Astrocyte (in vitro differentiated cells and primary cell): ENCODE results near the gene FGFRL1. TPM values are rescaled to one million over a fixed set of nuclear protein-coding genes. Genes with fewer than 3 reads are reported as not detected.
A peak's percentile ranks its signal among the peaks of the same experiment; 100 is the strongest.

Experiments used
- DNase-seq: peaks from one replicate; pipeline ENCODE4 v3.0.0-alpha.2; 2010; ENCODE audit warnings: low read depth
- FAIRE-seq: peaks from 2 replicates; lab custom pipeline; 2011; peaks lifted over from hg19 to GRCh38; lab: Jason Lieb, UNC
- H2AFZ ChIP-seq: 2 replicates; pipeline ENCODE4 v1.6.0; 2012; ENCODE audit warnings: low read depth, low read length, inconsistent platforms
- H3K27ac ChIP-seq: 2 replicates; pipeline ENCODE4 v1.5.1; 2011; ENCODE audit warnings: low read depth, low read length, inconsistent platforms
- H3K27me3 ChIP-seq: 2 replicates; pipeline ENCODE4 v1.6.0; 2011; ENCODE audit warnings: low read length, inconsistent platforms; ENCODE audit not compliant: insufficient read depth
- H3K36me3 ChIP-seq: 2 replicates; pipeline ENCODE4 v1.5.1; 2011; ENCODE audit warnings: low read length, inconsistent platforms; ENCODE audit not compliant: insufficient read depth
- H3K4me1 ChIP-seq: 2 replicates; pipeline ENCODE4 v1.5.1; 2011; ENCODE audit warnings: low read length, inconsistent platforms; ENCODE audit not compliant: insufficient read depth
- H3K4me2 ChIP-seq: 2 replicates; pipeline ENCODE4 v1.6.0; 2012; ENCODE audit warnings: low read length, inconsistent platforms
- H3K4me3 ChIP-seq: 2 replicates; pipeline ENCODE4 v1.5.1; 2011; ENCODE audit warnings: low read depth, mild to moderate bottlenecking, low read length, inconsistent platforms; ENCODE audit not compliant: insufficient read depth
- H3K79me2 ChIP-seq: 2 replicates; pipeline ENCODE4 v1.6.0; 2012; ENCODE audit warnings: mild to moderate bottlenecking, low read length, inconsistent platforms; ENCODE audit not compliant: insufficient read depth
- H3K9ac ChIP-seq: 2 replicates; pipeline ENCODE4 v1.6.0; 2012; ENCODE audit warnings: mild to moderate bottlenecking, low read length, inconsistent platforms
- H3K9me3 ChIP-seq: 2 replicates; pipeline ENCODE4 v1.5.1; 2012; ENCODE audit warnings: low read depth, mild to moderate bottlenecking, low read length, inconsistent platforms; ENCODE audit not compliant: insufficient read depth
- H4K20me1 ChIP-seq: 2 replicates; pipeline ENCODE4 v1.6.0; 2012; ENCODE audit warnings: low read length, inconsistent platforms; ENCODE audit not compliant: insufficient read depth
- H3K27ac Mint-ChIP-seq: one replicate; pipeline ENCODE4 v1.8.0; 2021; ENCODE audit warnings: mild to moderate bottlenecking, mixed read lengths; ENCODE audit not compliant: unreplicated experiment
- H3K27me3 Mint-ChIP-seq: one replicate; pipeline ENCODE4 v1.8.0; 2021; ENCODE audit warnings: low read depth, mixed read lengths; ENCODE audit not compliant: unreplicated experiment
- H3K36me3 Mint-ChIP-seq: one replicate; pipeline ENCODE4 v1.8.0; 2021; ENCODE audit warnings: low read depth, mixed read lengths; ENCODE audit not compliant: unreplicated experiment
- H3K4me1 Mint-ChIP-seq: one replicate; pipeline ENCODE4 v1.8.0; 2021; ENCODE audit warnings: low read depth, mixed read lengths; ENCODE audit not compliant: unreplicated experiment
- H3K4me3 Mint-ChIP-seq: one replicate; pipeline ENCODE4 v1.8.0; 2021; ENCODE audit warnings: mild to moderate bottlenecking, moderate library complexity, mixed read lengths; ENCODE audit not compliant: unreplicated experiment
- H3K9me3 Mint-ChIP-seq: one replicate; pipeline ENCODE4 v1.8.0; 2021; ENCODE audit warnings: mild to moderate bottlenecking, mixed read lengths; ENCODE audit not compliant: unreplicated experiment
- EZH2 ChIP-seq: IDR thresholded peaks from 2 replicates; pipeline ENCODE4 v1.6.1; 2012; ENCODE audit warnings: mild to moderate bottlenecking, low read length, inconsistent platforms; ENCODE audit not compliant: insufficient read depth
- total RNA-seq: library from RNA; stranded (reverse); gene quantifications from 2 replicates; pipeline ENCODE4 v1.2.1, GENCODE V29; 2021
- TF ChIP-seq, protein P1 (sequence below): IDR thresholded peaks from 2 replicates; pipeline ENCODE4 v1.5.1; 2011; ENCODE audit warnings: low read depth, mild to moderate bottlenecking, inconsistent platforms, low read length, moderate library complexity; ENCODE audit not compliant: insufficient read depth

Gene FGFRL1
- total RNA-seq, 1 donor from 2014 or later = 64.2 TPM

GRCh38 chr4:1017706-1018105, 6.3 kb downstream of the FGFRL1 start:
- Mint-ChIP-seq H3K27ac (no peak overlapping the region), H3K36me3 (peaks cover 2% of the 10 kb centered on the region), H3K9me3 (no peaks in the 10 kb centered on the region), H3K4me3 (no peak overlapping the region), H3K4me1 (peaks cover 2% of the 10 kb centered on the region), H3K27me3 (no peaks in the 10 kb centered on the region)
- no peaks in the 10 kb centered on the region for H3K9me3 ChIP-seq
- TF ChIP-seq, protein P1, sequence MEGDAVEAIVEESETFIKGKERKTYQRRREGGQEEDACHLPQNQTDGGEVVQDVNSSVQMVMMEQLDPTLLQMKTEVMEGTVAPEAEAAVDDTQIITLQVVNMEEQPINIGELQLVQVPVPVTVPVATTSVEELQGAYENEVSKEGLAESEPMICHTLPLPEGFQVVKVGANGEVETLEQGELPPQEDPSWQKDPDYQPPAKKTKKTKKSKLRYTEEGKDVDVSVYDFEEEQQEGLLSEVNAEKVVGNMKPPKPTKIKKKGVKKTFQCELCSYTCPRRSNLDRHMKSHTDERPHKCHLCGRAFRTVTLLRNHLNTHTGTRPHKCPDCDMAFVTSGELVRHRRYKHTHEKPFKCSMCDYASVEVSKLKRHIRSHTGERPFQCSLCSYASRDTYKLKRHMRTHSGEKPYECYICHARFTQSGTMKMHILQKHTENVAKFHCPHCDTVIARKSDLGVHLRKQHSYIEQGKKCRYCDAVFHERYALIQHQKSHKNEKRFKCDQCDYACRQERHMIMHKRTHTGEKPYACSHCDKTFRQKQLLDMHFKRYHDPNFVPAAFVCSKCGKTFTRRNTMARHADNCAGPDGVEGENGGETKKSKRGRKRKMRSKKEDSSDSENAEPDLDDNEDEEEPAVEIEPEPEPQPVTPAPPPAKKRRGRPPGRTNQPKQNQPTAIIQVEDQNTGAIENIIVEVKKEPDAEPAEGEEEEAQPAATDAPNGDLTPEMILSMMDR = no peak
- no peak for TF ChIP-seq EZH2
- no peak overlapping the region for H3K4me2 ChIP-seq
- H3K27ac ChIP-seq = no peak overlapping the region
- no peak overlapping the region for H3K9ac ChIP-seq
- DNase-seq (no peak), FAIRE-seq (no peak)
- no peak overlapping the region for H2AFZ ChIP-seq
- H3K4me1 ChIP-seq = peaks cover 32% of the 10 kb centered on the region
- H4K20me1 ChIP-seq = peaks cover 78% of the 10 kb centered on the region
- H3K4me3 ChIP-seq = no peak overlapping the region
- no peaks in the 10 kb centered on the region for H3K36me3 ChIP-seq
- H3K79me2 ChIP-seq = peaks cover 63% of the 10 kb centered on the region
- H3K27me3 ChIP-seq = no peaks in the 10 kb centered on the region

DNA sequence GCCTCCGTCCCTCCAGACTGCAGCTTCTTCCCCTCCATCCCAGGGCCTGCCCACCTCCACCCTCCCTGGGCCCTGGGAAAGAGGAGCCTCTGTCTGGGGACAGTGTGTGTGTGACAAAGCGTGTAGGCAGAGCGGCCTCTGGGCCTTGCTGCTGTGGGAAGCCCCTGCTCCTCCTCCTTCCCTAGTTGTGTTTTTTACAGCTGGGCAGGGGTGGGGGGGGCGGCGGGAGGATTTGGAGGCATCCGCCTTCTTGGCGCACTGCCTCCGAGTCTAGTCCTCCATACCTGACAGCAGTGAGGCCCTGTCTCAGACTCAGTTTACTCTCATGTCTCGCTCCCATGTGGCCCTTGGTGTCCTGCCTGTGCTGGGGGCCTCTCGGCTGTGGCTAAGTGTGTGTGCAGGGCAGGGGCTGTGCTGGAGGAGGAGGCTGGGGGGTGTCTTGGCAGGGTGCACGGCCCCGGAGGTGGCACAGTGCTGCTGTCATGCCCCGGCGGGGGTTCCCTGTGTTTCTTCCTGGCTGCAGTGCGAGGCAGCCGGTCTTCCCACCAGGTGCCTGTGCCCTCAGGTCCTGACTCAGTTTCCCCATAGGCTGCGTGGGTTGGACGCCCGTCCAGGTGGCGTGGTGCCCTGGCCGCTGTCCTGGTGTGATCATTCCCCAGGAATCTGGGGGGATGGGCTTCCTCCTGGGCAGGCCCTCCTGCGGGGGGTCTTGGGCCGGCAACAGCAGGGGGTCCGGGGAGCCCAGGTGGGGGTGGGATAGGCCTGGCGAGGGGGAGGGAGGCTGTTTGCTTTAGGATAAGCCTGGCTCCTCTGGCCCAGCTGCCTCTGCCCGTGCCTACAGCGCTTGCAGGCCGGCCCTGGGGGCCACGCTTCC, 7.0 kb downstream of the FGFRL1 start:
- no peak overlapping the region for H2AFZ ChIP-seq
- no peak for TF ChIP-seq EZH2
- TF ChIP-seq, protein P1 = no peak
- DNase-seq = no peak
- H3K27me3 Mint-ChIP-seq = no peaks in the 10 kb centered on the region
- peaks cover 58% of the 10 kb centered on the region for H3K79me2 ChIP-seq
- H3K4me1 ChIP-seq = peaks cover 28% of the 10 kb centered on the region
- peaks cover 2% of the 10 kb centered on the region for H3K36me3 Mint-ChIP-seq
- no peaks in the 10 kb centered on the region for H3K36me3 ChIP-seq
- no peaks in the 10 kb centered on the region for H3K9me3 Mint-ChIP-seq
- peaks cover 71% of the 10 kb centered on the region for H4K20me1 ChIP-seq
- H3K4me2 ChIP-seq = peak overlapping the region; percentile 42
- no peak overlapping the region for H3K9ac ChIP-seq
- no peak overlapping the region for H3K4me3 ChIP-seq
- peaks cover 2% of the 10 kb centered on the region for H3K4me1 Mint-ChIP-seq
- H3K4me3 Mint-ChIP-seq = no peak overlapping the region
- no peaks in the 10 kb centered on the region for H3K9me3 ChIP-seq
- no peak overlapping the region for H3K27ac Mint-ChIP-seq
- H3K27ac ChIP-seq = no peak overlapping the region
- H3K27me3 ChIP-seq = no peaks in the 10 kb centered on the region
- FAIRE-seq = no peak

GRCh38 chr4:1019320-1019719, 7.9 kb downstream of the FGFRL1 start:
- Histone ChIP-seq H3K27ac (no peak overlapping the region), H2AFZ (no peak overlapping the region), H3K9me3 (no peaks in the 10 kb centered on the region), H3K36me3 (no peaks in the 10 kb centered on the region), H4K20me1 (peaks cover 61% of the 10 kb centered on the region), H3K27me3 (no peaks in the 10 kb centered on the region), H3K4me3 (no peak overlapping the region), H3K9ac (no peak overlapping the region), H3K4me2 (peak overlapping the region; percentile 42), H3K4me1 (peaks cover 28% of the 10 kb centered on the region), H3K79me2 (peaks cover 50% of the 10 kb centered on the region)
- Mint-ChIP-seq H3K36me3 (no peaks in the 10 kb centered on the region), H3K27me3 (no peaks in the 10 kb centered on the region), H3K9me3 (no peaks in the 10 kb centered on the region), H3K27ac (no peak overlapping the region), H3K4me3 (no peak overlapping the region), H3K4me1 (no peaks in the 10 kb centered on the region)
- no peak for TF ChIP-seq EZH2
- TF ChIP-seq, protein P1 = no peak
- no peak for FAIRE-seq
- DNase-seq = no peak
